OCI-LY3 (cell line): Measurements from ENCODE around the gene KMO.

Experiments
- H2AFZ ChIP-seq: fragments of 200-600, 300-600 bp; shearing (Covaris generic); 2 replicates; pipeline ENCODE4 v1.6.0; 2014; ENCODE audit warnings: antibody characterized with exemption, low read depth, low read length
- H3K27ac ChIP-seq: fragments of 200-600, 300-600 bp; sonication (generic); 2 replicates; pipeline ENCODE4 v1.5.1; 2014; ENCODE audit warnings: mild to moderate bottlenecking, low read length, moderate library complexity, mixed read lengths
- H3K27me3 ChIP-seq: fragments of 200-600, 300-600 bp; sonication (generic); 2 replicates; pipeline ENCODE4 v1.6.1; 2014; ENCODE audit warnings: low read depth, low read length, mixed read lengths
- H3K36me3 ChIP-seq: fragments of 200-600, 300-600 bp; sonication (generic); replicated peaks from 2 replicates; pipeline ENCODE3; 2014; ENCODE audit warnings: low read depth, low read length, mixed read lengths
- H3K4me1 ChIP-seq: fragments of 300-600, 200-600 bp; sonication (generic); 2 replicates; pipeline ENCODE4 v1.6.1; 2014; ENCODE audit warnings: low read length, mixed read lengths
- H3K4me2 ChIP-seq: fragments of 200-600, 300-600 bp; sonication (generic); 2 replicates; pipeline ENCODE4 v1.6.1; 2014; ENCODE audit warnings: low read length, mixed read lengths
- H3K4me3 ChIP-seq: fragments of 300-600, 200-600 bp; sonication (generic); 2 replicates; pipeline ENCODE4 v1.5.1; 2014; ENCODE audit warnings: antibody characterized with exemption, mild to moderate bottlenecking, low read length, moderate library complexity
- H3K79me2 ChIP-seq: fragments of 300-600, 200-600 bp; shearing (Covaris generic); 2 replicates; pipeline ENCODE4 v1.6.1; 2014; ENCODE audit warnings: mild to moderate bottlenecking, low read length, mixed read lengths
- H3K9ac ChIP-seq: fragments of 300-600, 200-600 bp; shearing (Covaris generic); 2 replicates; pipeline ENCODE4 v1.6.0; 2014; ENCODE audit warnings: mild to moderate bottlenecking, low read length, moderate library complexity
- H3K9me3 ChIP-seq: fragments of 200-600, 300-600 bp; shearing (Covaris generic); 2 replicates; pipeline ENCODE4 v1.6.1; 2014; ENCODE audit warnings: low read length, mixed read lengths; ENCODE audit not compliant: insufficient read depth
- H4K20me1 ChIP-seq: fragments of 200-600, 300-600 bp; sonication (generic); 2 replicates; pipeline ENCODE4 v1.6.1; 2016; ENCODE audit warnings: low read length, mixed read lengths; ENCODE audit not compliant: insufficient read depth
- EZH2phosphoT487 ChIP-seq: fragments of 200-600 bp; shearing (Covaris generic); IDR thresholded peaks from 2 replicates; pipeline ENCODE4 v1.6.1; 2018; ENCODE audit warnings: antibody characterized with exemption, mixed run types, low read depth
- TF ChIP-seq, protein P1 (sequence below): fragments of 200-600, 300-600 bp; sonication (generic); IDR thresholded peaks from 2 replicates; pipeline ENCODE4 v1.5.1; 2014; ENCODE audit warnings: antibody characterized with exemption, low read length, low read depth

Gene KMO

DNA sequence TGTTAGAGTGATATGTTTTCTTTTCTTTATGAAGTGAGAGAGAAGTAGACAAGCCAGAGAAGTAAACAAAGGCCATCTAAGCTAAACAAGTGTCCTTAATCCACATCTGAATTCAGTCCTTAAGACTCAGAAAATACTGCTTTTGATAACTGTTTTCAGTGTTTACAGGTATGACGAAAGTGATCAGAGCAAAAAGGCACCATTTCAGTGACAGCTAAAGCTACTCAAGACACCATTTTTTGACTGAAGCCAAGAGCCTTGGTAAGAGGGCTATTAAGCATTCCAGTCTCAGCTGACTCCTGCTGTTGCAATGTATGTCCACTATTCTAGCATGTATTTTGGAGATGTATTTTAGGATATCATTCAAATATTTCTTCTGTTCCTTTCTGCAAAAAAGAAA lies 4.1 kb downstream of the KMO start:
- Histone ChIP-seq H2AFZ (no peak overlapping the region), H3K4me2 (no peak overlapping the region)

GRCh38 chr1:241536969-241537368 lies 4.8 kb downstream of the KMO start:
- Histone ChIP-seq H3K9ac (no peak overlapping the region), H3K27me3 (no peaks in the 10 kb centered on the region), H2AFZ (no peak overlapping the region), H3K4me2 (no peak overlapping the region), H3K36me3 (no peaks in the 10 kb centered on the region), H3K4me3 (no peak overlapping the region), H3K27ac (no peak overlapping the region), H4K20me1 (no peaks in the 10 kb centered on the region), H3K4me1 (peaks cover 19% of the 10 kb centered on the region), H3K79me2 (no peaks in the 10 kb centered on the region), H3K9me3 (no peaks in the 10 kb centered on the region)
- TF ChIP-seq, protein P1, sequence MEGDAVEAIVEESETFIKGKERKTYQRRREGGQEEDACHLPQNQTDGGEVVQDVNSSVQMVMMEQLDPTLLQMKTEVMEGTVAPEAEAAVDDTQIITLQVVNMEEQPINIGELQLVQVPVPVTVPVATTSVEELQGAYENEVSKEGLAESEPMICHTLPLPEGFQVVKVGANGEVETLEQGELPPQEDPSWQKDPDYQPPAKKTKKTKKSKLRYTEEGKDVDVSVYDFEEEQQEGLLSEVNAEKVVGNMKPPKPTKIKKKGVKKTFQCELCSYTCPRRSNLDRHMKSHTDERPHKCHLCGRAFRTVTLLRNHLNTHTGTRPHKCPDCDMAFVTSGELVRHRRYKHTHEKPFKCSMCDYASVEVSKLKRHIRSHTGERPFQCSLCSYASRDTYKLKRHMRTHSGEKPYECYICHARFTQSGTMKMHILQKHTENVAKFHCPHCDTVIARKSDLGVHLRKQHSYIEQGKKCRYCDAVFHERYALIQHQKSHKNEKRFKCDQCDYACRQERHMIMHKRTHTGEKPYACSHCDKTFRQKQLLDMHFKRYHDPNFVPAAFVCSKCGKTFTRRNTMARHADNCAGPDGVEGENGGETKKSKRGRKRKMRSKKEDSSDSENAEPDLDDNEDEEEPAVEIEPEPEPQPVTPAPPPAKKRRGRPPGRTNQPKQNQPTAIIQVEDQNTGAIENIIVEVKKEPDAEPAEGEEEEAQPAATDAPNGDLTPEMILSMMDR: no peak
- TF ChIP-seq EZH2phosphoT487: no peak

More for the DNA sequence above, 4.1 kb downstream of the KMO start:
- Histone ChIP-seq H3K9ac (no peak overlapping the region), H3K4me3 (no peak overlapping the region), H3K36me3 (no peaks in the 10 kb centered on the region), H3K27ac (no peak overlapping the region), H3K4me1 (peaks cover 17% of the 10 kb centered on the region), H4K20me1 (no peaks in the 10 kb centered on the region), H3K9me3 (no peaks in the 10 kb centered on the region), H3K79me2 (no peaks in the 10 kb centered on the region), H3K27me3 (no peaks in the 10 kb centered on the region)
- TF ChIP-seq EZH2phosphoT487: no peak
- TF ChIP-seq, protein P1: no peak

DNA sequence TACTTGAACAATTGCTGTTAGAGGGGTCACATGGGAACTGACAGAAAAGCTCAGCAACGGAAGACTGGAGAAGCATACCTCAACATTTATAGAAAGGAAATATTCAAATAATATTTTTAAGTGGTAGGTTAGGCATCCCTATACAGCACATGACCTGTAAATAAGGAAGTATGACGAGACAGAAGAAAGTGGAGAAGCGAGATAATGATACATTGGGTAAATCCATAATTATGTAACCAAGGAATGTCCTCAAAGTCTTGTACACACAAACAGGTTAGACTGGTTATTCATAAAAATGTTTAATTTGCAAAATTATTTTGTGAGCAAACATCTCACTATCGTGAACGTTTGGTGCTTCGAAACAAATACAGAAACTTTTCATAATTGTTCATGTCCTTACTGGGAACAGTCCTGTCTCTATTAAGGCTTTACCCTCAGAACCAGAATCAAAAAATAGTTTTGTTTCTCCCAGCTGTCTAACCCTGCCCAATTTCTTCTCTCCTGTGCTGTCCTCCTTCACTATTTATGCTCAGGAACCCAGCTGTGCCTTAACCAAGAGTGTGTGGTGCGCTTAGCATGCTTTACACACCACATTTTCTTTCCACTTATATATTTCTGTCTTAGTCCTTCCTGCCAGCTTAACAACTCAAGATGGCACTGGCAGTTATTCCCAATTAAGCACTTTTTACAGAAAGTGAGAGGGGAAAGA lies 10.2 kb downstream of the KMO start:
- Histone ChIP-seq H3K27ac (no peak overlapping the region), H3K79me2 (no peaks in the 10 kb centered on the region), H3K27me3 (no peaks in the 10 kb centered on the region), H3K4me3 (no peak overlapping the region), H3K4me1 (peaks cover 8% of the 10 kb centered on the region), H3K9me3 (no peaks in the 10 kb centered on the region), H3K36me3 (no peaks in the 10 kb centered on the region), H4K20me1 (no peaks in the 10 kb centered on the region), H3K4me2 (0 out of 2 replicates have a peak overlapping the region, but pooled peaks have one; percentile 3), H2AFZ (no peak overlapping the region), H3K9ac (no peak overlapping the region)
- TF ChIP-seq, protein P1: no peak

- Histone ChIP-seq H2AFZ (no peak overlapping the region), H3K9me3 (no peaks in the 10 kb centered on the region), H3K79me2 (no peaks in the 10 kb centered on the region), H4K20me1 (no peaks in the 10 kb centered on the region), H3K9ac (no peak overlapping the region), H3K27me3 (no peaks in the 10 kb centered on the region), H3K4me3 (no peak overlapping the region), H3K4me1 (peaks cover 17% of the 10 kb centered on the region), H3K27ac (no peak overlapping the region), H3K36me3 (no peaks in the 10 kb centered on the region), H3K4me2 (no peak overlapping the region)
- TF ChIP-seq, protein P1: no peak
- TF ChIP-seq EZH2phosphoT487: no peak
These were observed 15.8 kb downstream of the KMO start for GRCh38 chr1:241548008-241548407.
